Neural progenitor cell (in vitro differentiated cells): ENCODE results near the gene SEPSECS. TPM values are rescaled to one million over a fixed set of nuclear protein-coding genes. Genes with fewer than 3 reads are reported as not detected.

Source experiments
- DNase-seq: peaks from one replicate; pipeline ENCODE4 v3.0.0-alpha.2; 2016; ENCODE audit warnings: low spot score
- H2AFZ ChIP-seq: fragments of 200-600 bp; sonication (generic); replicated peaks from 2 replicates; pipeline ENCODE4 v1.6.1; 2016; ENCODE audit warnings: antibody characterized with exemption
- H3F3A ChIP-seq: fragments of 200-600 bp; sonication (generic); 2 replicates; pipeline ENCODE4 v1.6.1; 2016; ENCODE audit warnings: antibody characterized with exemption, low read depth
- H3K27ac ChIP-seq: fragments of 200-600 bp; sonication (generic); 2 replicates; pipeline ENCODE4 v1.5.1; 2016; ENCODE audit warnings: mild to moderate bottlenecking
- H3K27me3 ChIP-seq: fragments of 200-600 bp; sonication (generic); 2 replicates; pipeline ENCODE4 v1.6.1; 2016; ENCODE audit warnings: mild to moderate bottlenecking, moderate library complexity
- H3K36me3 ChIP-seq: fragments of 200-600 bp; sonication (generic); 2 replicates; pipeline ENCODE4 v1.5.1; 2016
- H3K4me1 ChIP-seq: fragments of 200-600 bp; sonication (generic); 2 replicates; pipeline ENCODE4 v1.6.1; 2016; ENCODE audit warnings: mixed run types
- H3K4me2 ChIP-seq: fragments of 200-600 bp; sonication (generic); 2 replicates; pipeline ENCODE4 v1.6.1; 2016
- H3K4me3 ChIP-seq: fragments of 200-600 bp; sonication (generic); 2 replicates; pipeline ENCODE4 v1.5.1; 2016
- H3K79me2 ChIP-seq: fragments of 200-600 bp; sonication (generic); 2 replicates; pipeline ENCODE4 v1.6.1; 2016; ENCODE audit warnings: low read depth
- H3K9ac ChIP-seq: fragments of 200-600 bp; sonication (generic); 2 replicates; pipeline ENCODE4 v1.6.1; 2016
- H3K9me3 ChIP-seq: fragments of 200-600 bp; sonication (generic); 2 replicates; pipeline ENCODE4 v1.5.1; 2016; ENCODE audit warnings: low read depth
- H4K20me1 ChIP-seq: fragments of 200-600 bp; sonication (generic); 2 replicates; pipeline ENCODE4 v1.6.1; 2016; ENCODE audit warnings: low read depth
- H3K27ac Mint-ChIP-seq: 3 replicates; pipeline ENCODE4 v1.8.0; 2021; ENCODE audit warnings: mixed read lengths
- H3K27me3 Mint-ChIP-seq: 2 replicates; pipeline ENCODE4 v1.8.0; 2022; ENCODE audit warnings: low read depth, mild to moderate bottlenecking, inconsistent platforms, moderate library complexity, mixed read lengths; ENCODE audit not compliant: insufficient read depth
- H3K36me3 Mint-ChIP-seq: 3 replicates; pipeline ENCODE4 v1.8.0; 2021; ENCODE audit warnings: mixed read lengths
- H3K4me1 Mint-ChIP-seq: 3 replicates; pipeline ENCODE4 v1.8.0; 2021; ENCODE audit warnings: mixed read lengths
- H3K4me3 Mint-ChIP-seq: 3 replicates; pipeline ENCODE4 v1.8.0; 2021; ENCODE audit warnings: mild to moderate bottlenecking, moderate library complexity, mixed read lengths
- H3K9me3 Mint-ChIP-seq: 3 replicates; pipeline ENCODE4 v1.8.0; 2020; ENCODE audit warnings: mixed read lengths
- EZH2 ChIP-seq: fragments of 200-600 bp; sonication (generic); IDR thresholded peaks from 2 replicates; pipeline ENCODE4 v1.6.1; 2017; ENCODE audit warnings: antibody characterized with exemption, mild to moderate bottlenecking, moderate library complexity
- EZH2phosphoT487 ChIP-seq: fragments of 200-600 bp; sonication (generic); IDR thresholded peaks from 2 replicates; pipeline ENCODE4 v1.6.1; 2017; ENCODE audit warnings: antibody characterized with exemption
- total RNA-seq: library from RNA; depleted of rRNA; stranded (reverse); fragments of >200 nt; gene quantifications from 2 replicates; pipeline ENCODE4 v1.2.3, GENCODE V29; 2015; ENCODE audit warnings: low replicate concordance
- TF ChIP-seq, protein P1 (sequence below): fragments of 200-600 bp; sonication (generic); IDR thresholded peaks from 2 replicates; pipeline ENCODE4 v1.5.1; 2017; ENCODE audit warnings: antibody characterized with exemption, mild to moderate bottlenecking

Gene SEPSECS
- total RNA-seq, 1 donor from 2014 or later = 24.5 TPM

DNA sequence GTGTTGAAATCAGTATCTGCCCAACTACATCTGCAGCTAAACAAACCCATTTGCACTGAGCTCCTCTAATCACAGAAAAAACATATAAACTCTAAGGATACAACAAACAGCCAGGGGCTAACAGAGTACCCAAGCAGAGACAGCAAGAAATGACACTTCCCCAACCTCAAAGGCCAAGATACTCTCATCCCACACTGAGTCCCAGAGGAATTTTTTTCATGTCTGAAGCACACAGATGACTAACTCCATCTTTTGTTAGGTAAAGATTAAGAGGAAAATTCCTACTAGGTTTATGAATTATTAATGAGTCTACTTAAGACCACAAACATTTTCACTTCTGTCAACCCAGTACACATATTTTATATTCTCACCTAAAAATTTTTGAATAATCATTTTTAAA is 31.6 kb downstream of the SEPSECS start:
- Histone ChIP-seq H3K4me3 (no peak overlapping the region), H2AFZ (no peak overlapping the region), H3K27me3 (no peaks in the 10 kb centered on the region), H3K79me2 (no peaks in the 10 kb centered on the region), H3K9ac (no peak overlapping the region), H3K4me1 (peaks cover 55% of the 10 kb centered on the region), H3F3A (peaks cover 41% of the 10 kb centered on the region), H3K36me3 (no peaks in the 10 kb centered on the region), H3K4me2 (peak overlapping the region; percentile 14), H3K27ac (no peak overlapping the region), H3K9me3 (no peaks in the 10 kb centered on the region), H4K20me1 (peaks cover 8% of the 10 kb centered on the region)
- Mint-ChIP-seq H3K27ac (peak overlapping the region; percentile 96), H3K36me3 (peaks cover 27% of the 10 kb centered on the region), H3K4me1 (peaks cover 57% of the 10 kb centered on the region), H3K9me3 (no peaks in the 10 kb centered on the region), H3K4me3 (peak overlapping the region; percentile 71), H3K27me3 (no peaks in the 10 kb centered on the region)
- DNase-seq = no peak
- TF ChIP-seq EZH2 (no peak), EZH2phosphoT487 (no peak)
- TF ChIP-seq, protein P1, sequence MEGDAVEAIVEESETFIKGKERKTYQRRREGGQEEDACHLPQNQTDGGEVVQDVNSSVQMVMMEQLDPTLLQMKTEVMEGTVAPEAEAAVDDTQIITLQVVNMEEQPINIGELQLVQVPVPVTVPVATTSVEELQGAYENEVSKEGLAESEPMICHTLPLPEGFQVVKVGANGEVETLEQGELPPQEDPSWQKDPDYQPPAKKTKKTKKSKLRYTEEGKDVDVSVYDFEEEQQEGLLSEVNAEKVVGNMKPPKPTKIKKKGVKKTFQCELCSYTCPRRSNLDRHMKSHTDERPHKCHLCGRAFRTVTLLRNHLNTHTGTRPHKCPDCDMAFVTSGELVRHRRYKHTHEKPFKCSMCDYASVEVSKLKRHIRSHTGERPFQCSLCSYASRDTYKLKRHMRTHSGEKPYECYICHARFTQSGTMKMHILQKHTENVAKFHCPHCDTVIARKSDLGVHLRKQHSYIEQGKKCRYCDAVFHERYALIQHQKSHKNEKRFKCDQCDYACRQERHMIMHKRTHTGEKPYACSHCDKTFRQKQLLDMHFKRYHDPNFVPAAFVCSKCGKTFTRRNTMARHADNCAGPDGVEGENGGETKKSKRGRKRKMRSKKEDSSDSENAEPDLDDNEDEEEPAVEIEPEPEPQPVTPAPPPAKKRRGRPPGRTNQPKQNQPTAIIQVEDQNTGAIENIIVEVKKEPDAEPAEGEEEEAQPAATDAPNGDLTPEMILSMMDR = no peak

DNA sequence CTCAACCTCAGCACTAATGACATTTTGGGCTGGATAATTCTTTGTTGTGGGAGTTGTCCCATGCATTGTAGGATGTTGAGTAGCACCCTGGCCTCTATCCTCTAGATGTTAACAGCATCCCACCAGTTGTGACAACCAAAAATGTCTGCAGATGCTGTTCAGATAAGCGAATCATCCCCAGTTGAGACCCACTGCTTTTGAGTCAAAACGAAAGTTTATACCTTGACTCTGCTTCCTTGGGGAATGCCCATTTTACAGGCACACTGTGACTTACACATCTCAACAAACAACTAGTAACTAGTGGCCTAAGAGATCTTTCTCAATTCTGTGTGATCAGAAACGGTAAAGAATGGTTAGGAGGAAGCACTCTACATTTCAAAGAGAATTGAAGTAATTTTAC is 37.0 kb downstream of the SEPSECS start:
- H3K9me3 Mint-ChIP-seq = no peaks in the 10 kb centered on the region
- Histone ChIP-seq H3K9ac (no peak overlapping the region), H4K20me1 (no peaks in the 10 kb centered on the region), H3F3A (no peaks in the 10 kb centered on the region), H3K9me3 (no peaks in the 10 kb centered on the region), H3K4me3 (no peak overlapping the region), H3K27ac (no peak overlapping the region), H3K4me1 (peaks cover 9% of the 10 kb centered on the region), H2AFZ (no peak overlapping the region), H3K4me2 (no peak overlapping the region), H3K27me3 (no peaks in the 10 kb centered on the region), H3K79me2 (no peaks in the 10 kb centered on the region), H3K36me3 (no peaks in the 10 kb centered on the region)
- no peak overlapping the region for H3K27ac Mint-ChIP-seq
- peaks cover 34% of the 10 kb centered on the region for H3K36me3 Mint-ChIP-seq
- H3K27me3 Mint-ChIP-seq = no peaks in the 10 kb centered on the region
- no peak for DNase-seq
- TF ChIP-seq EZH2 (no peak), EZH2phosphoT487 (no peak)
- TF ChIP-seq, protein P1 = no peak
- H3K4me3 Mint-ChIP-seq = no peak overlapping the region
- H3K4me1 Mint-ChIP-seq = peaks cover 12% of the 10 kb centered on the region

DNA sequence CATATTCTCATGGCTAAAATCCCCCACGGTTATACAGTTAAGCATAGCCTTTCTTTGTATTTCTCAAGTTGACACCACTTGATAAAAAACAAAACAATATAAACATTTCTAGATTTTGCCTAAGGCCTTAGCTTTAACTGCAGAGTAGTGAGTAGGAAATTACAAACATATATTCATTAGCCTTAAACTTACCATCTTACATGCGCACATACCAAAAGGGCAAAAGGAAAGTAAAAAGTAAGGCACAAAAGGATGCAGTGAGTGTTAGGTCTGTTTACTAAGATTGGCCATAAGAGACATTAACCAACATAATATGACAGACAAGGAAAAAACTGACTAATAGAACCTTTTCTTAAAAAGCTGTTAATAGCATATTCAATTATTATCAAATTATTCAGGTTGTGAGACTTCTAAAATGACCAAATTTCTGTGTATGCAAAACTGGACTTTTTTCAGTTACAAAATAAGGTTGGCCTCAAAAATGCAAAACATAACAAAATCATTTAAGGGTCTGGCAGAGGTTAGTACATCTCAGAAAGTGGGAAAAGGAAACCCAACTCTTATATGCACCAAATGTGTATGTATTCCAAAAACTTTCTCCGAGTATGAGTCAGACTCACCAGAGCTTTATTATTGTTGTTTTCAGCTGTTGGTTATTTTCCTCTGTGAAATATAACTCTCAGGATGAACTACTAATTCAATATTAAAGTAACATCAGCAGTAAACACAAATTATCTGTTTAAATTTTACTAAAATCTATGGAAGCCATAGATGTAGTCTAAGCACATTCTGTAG is 39.9 kb downstream of the SEPSECS start:
- Histone ChIP-seq H4K20me1 (no peaks in the 10 kb centered on the region), H2AFZ (no peak overlapping the region), H3K79me2 (no peaks in the 10 kb centered on the region), H3K27ac (no peak overlapping the region), H3K4me3 (no peak overlapping the region), H3K4me1 (no peaks in the 10 kb centered on the region), H3K9me3 (no peaks in the 10 kb centered on the region), H3K4me2 (no peak overlapping the region), H3K36me3 (no peaks in the 10 kb centered on the region), H3K9ac (no peak overlapping the region), H3F3A (no peaks in the 10 kb centered on the region), H3K27me3 (no peaks in the 10 kb centered on the region)
- Mint-ChIP-seq H3K4me3 (no peak overlapping the region), H3K27ac (no peak overlapping the region), H3K27me3 (no peaks in the 10 kb centered on the region), H3K9me3 (peaks cover 2% of the 10 kb centered on the region), H3K4me1 (peaks cover 11% of the 10 kb centered on the region), H3K36me3 (peaks cover 21% of the 10 kb centered on the region)
- TF ChIP-seq EZH2 = no peak
- TF ChIP-seq, protein P1 = no peak
- TF ChIP-seq EZH2phosphoT487 = no peak
- no peak for DNase-seq
